SK-MEL-5 (cell line): ENCODE data around the gene TUBB2B. TPM values are rescaled to one million over a fixed set of nuclear protein-coding genes. Genes with fewer than 3 reads are reported as not detected.
"Not testable (repeated sequence)": the region's sequence is repeated elsewhere in the genome, so short reads cannot be mapped to it uniquely, and the experiment has no call there.

Source experiments
- DNase-seq: peaks from one replicate; pipeline ENCODE4 v3.0.0-alpha.2; 2016; ENCODE audit warnings: low read depth, low spot score
- in situ Hi-C: cut with HindIII; loops from 2 replicates; pipeline ENCODE4 v1.10.0; 2016; ENCODE audit warnings: low sequenced_read_pairs, high pct_unique_total_duplicates, low pct_unique_long_range_greater_than_20kb
- total RNA-seq: library from RNA; depleted of rRNA; stranded (reverse); fragments of >200 nt; shearing (Covaris generic); gene quantifications from 2 replicates; pipeline ENCODE4 v1.2.3, GENCODE V29; 2014; rRNA removed

TUBB2B gene
- total RNA-seq, 1 experiment from 2014 or later = 28.6 TPM

DNA sequence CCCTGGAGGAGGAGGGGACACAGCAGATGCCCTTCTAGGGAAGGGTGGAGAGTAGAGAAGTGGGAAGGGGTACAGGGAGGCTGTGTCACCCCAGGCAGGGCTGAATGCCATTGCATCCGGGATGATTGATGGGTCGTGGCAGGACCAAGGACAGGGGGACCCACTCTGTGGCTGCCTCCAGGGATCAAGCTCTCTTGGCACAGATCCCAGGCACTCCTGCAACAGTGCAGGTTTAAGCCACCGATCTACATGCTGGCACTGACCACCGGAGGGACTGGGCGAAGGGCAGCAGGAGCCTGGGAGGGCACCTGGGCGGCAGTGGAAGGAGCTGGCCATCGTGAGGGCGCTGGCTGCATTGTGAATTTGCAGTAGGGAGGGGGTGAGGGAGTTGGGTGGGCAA, 47.5 kb downstream of the TUBB2B start:
- in situ Hi-C loops, DNase-seq: not testable (repeated sequence)

DNA sequence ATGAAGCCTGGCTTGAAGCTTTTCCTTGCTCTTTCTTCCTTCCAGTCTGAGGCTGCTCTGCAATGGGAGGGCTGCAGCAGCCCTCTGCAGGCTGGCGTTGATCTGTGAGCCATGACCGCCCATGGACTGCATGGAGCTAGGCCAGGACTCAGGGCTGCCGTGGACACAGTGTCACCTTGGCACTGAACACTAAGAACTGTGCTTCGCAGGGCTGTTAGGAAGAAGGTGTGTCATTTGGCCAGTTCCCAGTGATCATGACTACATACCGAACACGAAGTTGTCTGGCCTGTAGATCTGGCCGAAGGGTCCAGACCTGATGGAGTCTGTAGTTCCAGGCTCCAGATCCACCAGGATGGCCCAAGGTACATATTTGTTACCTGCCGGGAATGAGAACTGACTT, 48.8 kb downstream of the TUBB2B start:
- in situ Hi-C loops, DNase-seq: not testable (repeated sequence)

DNA sequence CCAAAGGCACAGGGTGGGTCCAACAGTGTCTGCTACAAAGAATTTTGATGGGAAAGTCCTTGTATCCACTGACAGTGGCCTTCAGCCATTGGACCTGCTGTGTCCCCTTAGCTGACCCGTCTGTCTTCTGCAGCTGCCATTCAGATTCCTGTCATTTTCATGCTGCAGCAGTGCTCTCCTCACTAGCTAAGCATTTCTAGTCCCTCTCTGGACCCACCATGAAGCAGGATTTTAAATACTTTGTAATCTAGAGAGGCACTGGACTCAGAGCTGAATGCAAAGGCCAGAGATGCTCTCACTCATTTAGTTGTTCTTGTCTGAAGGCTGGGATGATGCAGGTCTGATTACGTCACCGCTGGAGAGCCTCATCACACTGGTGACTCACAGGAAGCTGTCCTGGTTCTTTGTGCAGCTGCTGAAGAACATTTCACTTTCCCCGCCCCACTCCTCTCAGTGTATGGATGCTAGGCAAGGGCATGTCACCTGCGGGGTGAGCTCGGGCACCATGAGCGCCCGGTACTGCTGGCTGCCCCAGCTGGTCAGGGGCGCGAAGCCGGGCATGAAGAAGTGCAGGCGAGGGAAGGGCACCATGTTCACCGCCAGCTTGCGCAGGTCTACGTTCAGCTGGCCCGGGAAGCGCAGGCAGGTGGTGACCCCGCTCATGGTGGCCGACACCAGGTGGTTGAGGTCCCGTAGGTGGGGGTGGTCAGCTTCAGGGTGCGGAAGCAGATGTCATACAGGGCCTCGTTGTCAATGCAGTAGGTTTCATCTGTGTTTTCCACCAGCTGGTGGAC, 50.7 kb downstream of the TUBB2B start:
- in situ Hi-C loops = no loop called here
- peak; percentile 76 for DNase-seq

DNA sequence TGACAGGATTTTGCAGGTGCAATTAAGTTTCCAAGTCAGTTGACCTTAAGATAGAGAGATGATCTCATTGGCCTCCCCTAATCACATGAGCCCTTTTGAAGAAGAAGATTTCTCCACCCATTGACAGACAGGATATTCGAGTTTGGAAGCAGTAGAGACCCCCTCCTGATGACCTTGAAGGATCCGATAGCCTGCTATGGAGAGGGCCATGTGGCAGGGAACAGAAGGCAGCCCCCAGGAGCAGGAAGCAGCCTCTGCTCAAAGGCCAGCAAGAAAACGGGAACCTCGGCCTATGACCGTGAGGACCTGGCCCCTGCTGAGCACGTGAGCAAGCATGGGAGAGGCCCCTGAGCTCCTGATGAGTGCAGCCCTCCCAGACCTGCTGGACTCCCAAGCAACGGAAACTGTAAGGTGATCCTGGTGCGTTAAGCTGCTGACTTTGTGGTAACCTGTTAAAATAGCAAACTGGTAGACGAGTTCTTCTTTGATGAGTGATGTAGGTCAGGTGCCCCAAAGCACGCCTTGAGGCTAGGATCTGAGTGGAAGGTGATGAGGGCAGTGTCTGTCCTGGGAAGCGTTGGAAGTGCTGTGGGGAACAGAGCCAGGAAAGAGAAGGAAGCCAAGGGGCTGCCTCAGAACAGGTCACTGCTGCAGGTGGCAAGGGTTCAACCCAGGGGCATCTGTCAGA, 51.6 kb downstream of the TUBB2B start:
- in situ Hi-C loops = no loop called here
- DNase-seq = no peak

Other genes starting within 250 kb of the TUBB2B start
- gene NQO2, start 227.8 kb downstream of the TUBB2B start, total RNA-seq = 35.8 and 40.0 TPM in 2 replicates
- 28.3 and 29.6 TPM in 2 replicates for gene RIPK1, start 159.2 kb downstream of the TUBB2B start, total RNA-seq
- 66.6 and 75.5 TPM in 2 replicates for gene BPHL, start 108.9 kb downstream of the TUBB2B start, total RNA-seq
- gene TUBB2A, start 70.1 kb downstream of the TUBB2B start, total RNA-seq = 118 and 127 TPM in 2 replicates
- 58.2 and 60.6 TPM in 2 replicates for gene PSMG4, start 31.3 kb upstream of the TUBB2B start, total RNA-seq
- gene SLC22A23, start 229.4 kb upstream of the TUBB2B start, total RNA-seq = 6.2 and 8.0 TPM in 2 replicates